GM23338 (cell line): ENCODE results near the gene FYB2. TPM values are rescaled to one million over a fixed set of nuclear protein-coding genes. Genes with fewer than 3 reads are reported as not detected.

ENCODE experiments used
- ATAC-seq: fragments of 200-7000 bp; cut with Tn5 transposase; 3 replicates; pipeline ENCODE4 v1.9.1; 2020
- DNase-seq: peaks from one replicate; pipeline ENCODE4 v3.0.0-alpha.2; 2015; ENCODE audit warnings: low spot score
- H2AFZ ChIP-seq: fragments of 200-600 bp; sonication (generic); 2 replicates; pipeline ENCODE4 v1.8.0; 2016; ENCODE audit warnings: antibody characterized with exemption, mild to moderate bottlenecking, moderate library complexity
- H3F3A ChIP-seq: fragments of 200-600 bp; sonication (generic); replicated peaks from 2 replicates; pipeline ENCODE4 v1.8.0; 2017; ENCODE audit warnings: antibody characterized with exemption, mixed run types, low read depth
- H3K27ac ChIP-seq: fragments of 200-600 bp; sonication (generic); 2 replicates; pipeline ENCODE4 v1.6.1; 2016; ENCODE audit warnings: low read depth
- H3K27me3 ChIP-seq: fragments of 200-600 bp; sonication (generic); 2 replicates; pipeline ENCODE4 v1.8.0; 2016; ENCODE audit warnings: mild to moderate bottlenecking, mixed run types, moderate library complexity; ENCODE audit not compliant: insufficient read depth
- H3K36me3 ChIP-seq: fragments of 200-600 bp; sonication (generic); 2 replicates; pipeline ENCODE4 v1.8.0; 2016; ENCODE audit warnings: mild to moderate bottlenecking; ENCODE audit not compliant: insufficient read depth
- H3K4me1 ChIP-seq: fragments of 200-600 bp; sonication (generic); 2 replicates; pipeline ENCODE4 v1.8.0; 2016; ENCODE audit warnings: mild to moderate bottlenecking, moderate library complexity; ENCODE audit not compliant: insufficient read depth
- H3K4me2 ChIP-seq: fragments of 200-600 bp; sonication (generic); 2 replicates; pipeline ENCODE4 v1.7.1; 2017; ENCODE audit warnings: mixed run types
- H3K4me3 ChIP-seq: fragments of 200-600 bp; sonication (generic); 2 replicates; pipeline ENCODE4 v1.6.1; 2016; ENCODE audit warnings: mixed run types
- H3K79me2 ChIP-seq: fragments of 200-600 bp; sonication (generic); replicated peaks from 2 replicates; pipeline ENCODE4 v1.8.0; 2017; ENCODE audit warnings: mild to moderate bottlenecking; ENCODE audit not compliant: insufficient read depth
- H3K9me2 ChIP-seq: fragments of 200-600 bp; sonication (generic); 2 replicates; pipeline ENCODE4 v1.8.0; 2017; ENCODE audit not compliant: insufficient read depth
- H4K20me1 ChIP-seq: fragments of 200-600 bp; sonication (generic); replicated peaks from 2 replicates; pipeline ENCODE4 v1.8.0; 2017; ENCODE audit warnings: mild to moderate bottlenecking; ENCODE audit not compliant: insufficient read depth
- H3K27ac Mint-ChIP-seq: 2 replicates; pipeline ENCODE4 v1.8.0; 2020; ENCODE audit warnings: inconsistent platforms, mild to moderate bottlenecking, moderate library complexity, mixed read lengths
- H3K27me3 Mint-ChIP-seq: 3 replicates; pipeline ENCODE4 v1.8.0; 2022; ENCODE audit warnings: low read depth, mild to moderate bottlenecking, moderate library complexity, mixed read lengths, inconsistent platforms; ENCODE audit not compliant: insufficient read depth, poor library complexity
- H3K36me3 Mint-ChIP-seq: 3 replicates; pipeline ENCODE4 v1.8.0; 2021; ENCODE audit warnings: low read depth, mild to moderate bottlenecking, inconsistent platforms, moderate library complexity, mixed read lengths
- H3K4me1 Mint-ChIP-seq: 3 replicates; pipeline ENCODE4 v1.8.0; 2020; ENCODE audit warnings: mild to moderate bottlenecking, inconsistent platforms, mixed read lengths
- H3K4me3 Mint-ChIP-seq: 3 replicates; pipeline ENCODE4 v1.8.0; 2021; ENCODE audit warnings: moderate library complexity, mild to moderate bottlenecking, inconsistent platforms, mixed read lengths
- H3K9me3 Mint-ChIP-seq: 3 replicates; pipeline ENCODE4 v1.8.0; 2020; ENCODE audit warnings: moderate library complexity, mild to moderate bottlenecking, inconsistent platforms, mixed read lengths
- CTCF ChIP-seq, 2 experiments: fragments of 200-600 bp in 1 of 2; sonication (generic) in 1 of 2; conservative IDR thresholded peaks; 2 replicates each; pipeline versions ENCODE4 v1.5.1 to v1.6.1; 2016 to 2017; ENCODE audit warnings: antibody characterized with exemption in 2 of 2, low read depth in 2 of 2, mild to moderate bottlenecking in 2 of 2, moderate library complexity in 1 of 2
- ETS1 ChIP-seq: IDR thresholded peaks from 2 replicates; pipeline ENCODE4 v1.6.1; 2016; ENCODE audit warnings: antibody characterized with exemption
- EZH2phosphoT487 ChIP-seq: fragments of 200-600 bp; sonication (generic); IDR thresholded peaks from one replicate; pipeline ENCODE4 v1.8.1; 2018; ENCODE audit warnings: antibody characterized with exemption; ENCODE audit not compliant: unreplicated experiment
- STAT1 ChIP-seq: IDR thresholded peaks from one replicate; pipeline ENCODE4 v1.6.1; 2016; ENCODE audit warnings: antibody characterized with exemption; ENCODE audit not compliant: unreplicated experiment
- ZNF114 ChIP-seq: fragments of 250-450 bp; sonication (Bioruptor Pico); IDR thresholded peaks from 2 replicates; pipeline ENCODE4 v1.5.0; 2020; ENCODE audit warnings: mild to moderate bottlenecking, moderate library complexity
- ZNF331 ChIP-seq: fragments of 250-450 bp; sonication (Bioruptor Pico); IDR thresholded peaks from 2 replicates; pipeline ENCODE4 v1.5.0; 2020; ENCODE audit warnings: low read depth, mild to moderate bottlenecking, moderate library complexity
- ZNF462 ChIP-seq: fragments of 250-450 bp; sonication (Bioruptor Pico); IDR thresholded peaks from 2 replicates; pipeline ENCODE4 v1.5.0; 2020; ENCODE audit warnings: mild to moderate bottlenecking, moderate library complexity
- polyA plus RNA-seq: library from polyadenylated mRNA; unstranded; fragments of >200 nt; fragmentation: Nextera tagmentation; extraction: Ambion mirVana; gene quantifications from 2 replicates; pipeline ENCODE4 v1.2.1, GENCODE V29; 2016
- total RNA-seq: library from RNA; depleted of rRNA; stranded (reverse); fragments of >200 nt; shearing (Covaris generic); gene quantifications from 2 replicates; pipeline ENCODE4 v1.2.3, GENCODE V29; 2014

Gene FYB2
- total and polyA plus RNA-seq, 2 experiments from 2014 or later: 0.39 TPM; not detected in 1

GRCh38 chr1:56838759-56839158 is 19.6 kb upstream of the FYB2 start:
- no peaks in the 10 kb centered on the region for H3F3A ChIP-seq
- no peaks in the 10 kb centered on the region for H3K9me2 ChIP-seq
- no peaks in the 10 kb centered on the region for H3K4me1 ChIP-seq
- H3K27me3 Mint-ChIP-seq: no peaks in the 10 kb centered on the region
- H3K36me3 ChIP-seq: no peaks in the 10 kb centered on the region
- H3K9me3 Mint-ChIP-seq: no peaks in the 10 kb centered on the region; the same call in 2 of the 3 replicates
- H2AFZ ChIP-seq: no peak overlapping the region
- no peak overlapping the region for H3K27ac ChIP-seq
- no peak overlapping the region for H3K4me2 ChIP-seq
- TF ChIP-seq ZNF331 (CRISPR knock-in tag): no peak
- TF ChIP-seq ETS1: no peak
- TF ChIP-seq ZNF114 (CRISPR knock-in tag): no peak
- no peak for TF ChIP-seq CTCF (conservative IDR thresholded peaks at IDR 0.05; ENCODE audit: low read depth in 2 of 2)
- no peak for TF ChIP-seq STAT1
- TF ChIP-seq EZH2phosphoT487: no peak
- no peak for TF ChIP-seq ZNF462 (CRISPR knock-in tag)
- ATAC-seq (no peak), DNase-seq (no peak)
- H3K27me3 ChIP-seq: no peaks in the 10 kb centered on the region
- H3K4me3 Mint-ChIP-seq: no peak overlapping the region
- H3K4me3 ChIP-seq: no peak overlapping the region
- H3K79me2 ChIP-seq: no peaks in the 10 kb centered on the region
- no peaks in the 10 kb centered on the region; the same call in 2 of the 3 replicates for H3K36me3 Mint-ChIP-seq
- peaks cover 2% of the 10 kb centered on the region; the same call in 2 of the 3 replicates for H3K4me1 Mint-ChIP-seq
- H3K27ac Mint-ChIP-seq: no peak overlapping the region
- no peaks in the 10 kb centered on the region for H4K20me1 ChIP-seq
